Nephron progenitor cell (in vitro differentiated cells): Measurements from ENCODE around the gene CDC42BPA.
"Not testable (repeated sequence)": the region's sequence is repeated elsewhere in the genome, so short reads cannot be mapped to it uniquely, and the experiment has no call there.

Experiments used
- DNase-seq: peaks from one replicate; pipeline ENCODE4 v3.0.0; 2021
- H3K27ac Mint-ChIP-seq: 2 replicates; pipeline ENCODE4 v1.8.0; 2021; ENCODE audit warnings: mild to moderate bottlenecking, moderate library complexity, mixed read lengths
- H3K27me3 Mint-ChIP-seq: 2 replicates; pipeline ENCODE4 v1.8.0; 2021; ENCODE audit warnings: mild to moderate bottlenecking, low read depth, mixed read lengths; ENCODE audit not compliant: poor library complexity
- H3K36me3 Mint-ChIP-seq: 2 replicates; pipeline ENCODE4 v1.8.0; 2021; ENCODE audit warnings: low read depth, mixed read lengths
- H3K4me1 Mint-ChIP-seq: 2 replicates; pipeline ENCODE4 v1.8.0; 2021; ENCODE audit warnings: mixed read lengths
- H3K4me3 Mint-ChIP-seq: 2 replicates; pipeline ENCODE4 v1.8.0; 2021; ENCODE audit warnings: mild to moderate bottlenecking, moderate library complexity, mixed read lengths
- H3K9me3 Mint-ChIP-seq: 2 replicates; pipeline ENCODE4 v1.8.0; 2021; ENCODE audit warnings: mild to moderate bottlenecking, moderate library complexity, mixed read lengths
- CTCF ChIP-seq: fragments of 200-600 bp; sonication (generic); IDR thresholded peaks from 2 replicates; pipeline ENCODE4 v1.5.0; 2021; ENCODE audit warnings: antibody characterized with exemption

CDC42BPA gene

GRCh38 chr1:227234998-227235405 lies 83.3 kb downstream of the CDC42BPA start:
- Mint-ChIP-seq H3K4me1 (no peaks in the 10 kb centered on the region), H3K27me3 (no peaks in the 10 kb centered on the region), H3K27ac (no peak overlapping the region), H3K4me3 (no peak overlapping the region), H3K9me3 (no peaks in the 10 kb centered on the region), H3K36me3 (peaks cover 25% of the 10 kb centered on the region)
- TF ChIP-seq CTCF = peak; percentile 17
- DNase-seq = no peak

DNA sequence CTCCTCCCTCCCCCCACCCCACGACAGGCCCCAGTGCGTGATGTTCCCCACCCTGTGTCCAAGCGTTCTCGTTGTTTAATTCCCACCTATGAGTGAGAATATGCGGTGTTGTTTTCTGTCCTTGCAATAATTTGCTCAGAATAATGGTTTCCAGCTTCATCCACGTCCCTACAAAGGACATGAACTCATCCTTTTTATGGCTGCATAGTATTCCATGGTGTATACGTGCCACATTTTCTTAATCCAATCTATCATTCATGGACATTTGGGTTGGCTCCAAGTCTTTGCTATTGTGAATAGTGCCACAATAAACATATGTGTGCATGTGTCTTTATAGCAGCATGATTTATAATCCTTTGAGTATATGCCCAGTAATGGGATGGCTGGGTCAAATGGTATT lies 87.2 kb downstream of the CDC42BPA start:
- not testable (repeated sequence) for DNase-seq, H3K4me3 Mint-ChIP-seq, H3K9me3 Mint-ChIP-seq, H3K4me1 Mint-ChIP-seq, H3K27me3 Mint-ChIP-seq, H3K27ac Mint-ChIP-seq
- peaks cover 20% of the 10 kb centered on the region for H3K36me3 Mint-ChIP-seq

DNA sequence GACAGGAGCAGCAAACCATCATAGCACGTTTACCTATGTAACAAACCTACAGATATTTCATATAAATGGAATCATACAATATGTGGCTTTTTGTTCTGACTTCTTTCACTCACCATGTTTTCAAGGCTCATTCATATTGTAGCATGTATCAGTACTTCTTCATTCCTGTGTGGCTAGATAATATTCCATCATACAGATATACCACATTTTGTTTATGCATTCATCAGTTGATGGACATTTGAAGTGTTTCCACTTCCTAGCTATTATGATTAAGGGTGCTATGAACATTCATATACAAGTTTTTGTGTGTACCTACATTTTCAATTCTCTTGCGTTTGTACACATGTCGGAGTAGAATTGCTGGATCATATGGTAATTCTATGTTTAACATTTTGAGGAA lies 90.1 kb downstream of the CDC42BPA start:
- Mint-ChIP-seq H3K27ac (no peak overlapping the region), H3K36me3 (peaks cover 10% of the 10 kb centered on the region), H3K4me3 (no peak overlapping the region), H3K9me3 (no peaks in the 10 kb centered on the region), H3K27me3 (no peaks in the 10 kb centered on the region), H3K4me1 (peaks cover 7% of the 10 kb centered on the region)
- TF ChIP-seq CTCF = no peak
- DNase-seq = no peak

- Mint-ChIP-seq H3K4me3 (no peak overlapping the region), H3K4me1 (peaks cover 11% of the 10 kb centered on the region), H3K36me3 (peaks cover 10% of the 10 kb centered on the region), H3K9me3 (no peaks in the 10 kb centered on the region), H3K27me3 (no peaks in the 10 kb centered on the region), H3K27ac (no peak overlapping the region)
- no peak for DNase-seq
- no peak for TF ChIP-seq CTCF
These were observed 90.5 kb downstream of the CDC42BPA start for GRCh38 chr1:227227761-227228160.

DNA sequence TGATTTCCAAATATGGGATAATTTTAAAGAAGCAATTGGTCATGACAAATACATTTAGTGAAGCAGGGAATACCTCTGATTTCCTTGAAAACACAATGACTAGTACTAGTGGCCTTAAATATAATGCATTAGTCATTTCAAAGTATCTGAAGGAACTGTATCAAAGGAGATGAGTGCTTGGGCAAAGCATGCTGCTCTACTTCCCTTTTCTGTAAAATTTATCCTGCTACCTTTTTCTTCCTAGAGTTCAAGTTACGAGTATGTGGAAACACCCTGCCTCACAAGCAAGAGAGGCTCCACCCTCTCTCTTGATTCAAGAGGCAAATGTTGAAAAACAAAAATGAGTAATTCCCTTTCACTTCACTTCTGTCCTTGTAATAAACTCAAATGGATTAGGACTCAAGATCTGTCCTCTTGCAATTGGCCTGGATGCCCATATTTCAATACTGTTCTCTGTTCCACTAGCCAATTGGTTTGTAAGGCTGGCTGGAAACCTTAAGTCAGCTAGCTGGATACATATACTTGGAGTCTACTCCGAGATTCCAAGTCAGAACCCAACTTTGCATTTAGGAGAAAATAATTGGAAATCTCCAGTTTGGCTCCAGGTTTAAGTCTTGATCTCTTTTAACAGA lies 92.5 kb downstream of the CDC42BPA start:
- no peak for DNase-seq
- no peak overlapping the region for H3K4me3 Mint-ChIP-seq
- no peak overlapping the region for H3K27ac Mint-ChIP-seq
- no peaks in the 10 kb centered on the region for H3K27me3 Mint-ChIP-seq
- no peak for TF ChIP-seq CTCF
- H3K9me3 Mint-ChIP-seq = no peaks in the 10 kb centered on the region
- peaks cover 12% of the 10 kb centered on the region for H3K4me1 Mint-ChIP-seq
- no peaks in the 10 kb centered on the region for H3K36me3 Mint-ChIP-seq

DNA sequence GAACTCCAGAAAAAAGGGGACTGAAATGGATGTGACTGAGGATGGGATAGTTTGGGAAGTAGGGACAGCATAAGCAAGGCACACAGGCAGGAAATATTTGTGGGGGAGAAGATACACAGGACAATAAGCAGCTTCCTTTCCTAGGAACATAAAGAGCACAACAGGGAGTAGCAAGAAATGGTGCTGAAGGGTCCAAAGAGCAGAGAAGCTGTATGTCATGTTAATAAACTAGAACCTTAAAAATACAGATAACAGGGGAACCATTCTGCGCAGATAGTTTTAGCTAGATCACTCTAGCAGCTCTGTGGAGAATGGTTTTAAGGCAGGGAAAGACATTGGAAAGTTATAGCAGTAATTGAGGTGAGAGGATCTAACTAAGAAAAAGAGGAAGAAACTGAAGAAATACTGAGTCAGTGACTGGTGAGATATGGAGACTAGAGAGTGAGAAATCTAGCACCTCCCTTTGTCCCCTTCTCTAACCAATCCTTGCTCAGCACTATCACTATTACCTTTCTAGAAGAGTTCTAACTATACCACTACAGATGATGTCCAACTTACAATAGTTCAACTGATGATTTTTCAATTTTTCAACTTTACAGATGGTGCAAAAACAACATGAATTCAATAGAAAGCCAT lies 95.0 kb downstream of the CDC42BPA start:
- H3K27ac Mint-ChIP-seq = no peak overlapping the region
- H3K36me3 Mint-ChIP-seq = no peaks in the 10 kb centered on the region
- no peaks in the 10 kb centered on the region for H3K9me3 Mint-ChIP-seq
- no peak for DNase-seq
- no peaks in the 10 kb centered on the region for H3K27me3 Mint-ChIP-seq
- no peak overlapping the region for H3K4me3 Mint-ChIP-seq
- no peak for TF ChIP-seq CTCF
- peaks cover 27% of the 10 kb centered on the region for H3K4me1 Mint-ChIP-seq
